ENCODE measurements around the gene PRR18. TPM values are rescaled to one million over a fixed set of nuclear protein-coding genes. Genes with fewer than 3 reads are reported as not detected.

PRR18 gene
- total RNA-seq, 1 experiment from 2014 or later: not detected

DNA sequence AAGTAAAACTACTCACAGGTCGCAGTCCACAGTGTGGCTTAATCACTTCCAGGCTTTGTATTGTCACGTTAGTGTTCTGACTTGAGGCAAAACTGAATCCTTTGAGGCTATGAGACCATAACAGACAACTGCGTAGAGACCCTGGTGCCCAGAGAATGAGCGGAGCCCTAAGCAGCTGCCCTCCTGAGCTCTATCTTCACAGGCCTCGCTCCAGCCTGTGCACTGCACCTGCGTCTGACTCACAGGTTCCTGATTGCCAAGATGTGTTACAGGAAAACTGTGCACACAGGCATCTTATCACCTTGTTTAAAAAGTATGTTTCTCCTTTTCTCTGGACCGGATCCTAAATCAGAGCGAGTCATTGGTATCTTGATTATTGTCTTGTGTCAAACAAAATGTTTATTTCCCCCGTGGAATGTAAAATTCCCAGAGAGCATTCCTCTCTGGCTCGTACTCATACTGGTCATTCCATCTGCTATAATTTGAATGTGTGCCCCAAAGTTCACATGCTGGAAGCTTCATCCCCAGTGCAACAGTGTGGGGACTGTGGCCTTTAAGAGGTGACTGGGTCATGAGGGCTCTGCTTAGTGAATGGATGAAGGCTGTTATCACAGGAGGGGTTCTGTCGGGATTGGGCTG lies 25.7 kb downstream of the PRR18 start:
- no peak overlapping the region for H3K4me2 ChIP-seq (ENCODE audit: low read length)
- TF ChIP-seq EZH2phosphoT487 (IDR thresholded peaks at IDR 0.05; ENCODE audit: borderline replicate concordance, low read length) (no peak), EZH2 (IDR thresholded peaks at IDR 0.05; ENCODE audit: low read length, unreplicated experiment) (no peak)
- TF ChIP-seq, protein P1, sequence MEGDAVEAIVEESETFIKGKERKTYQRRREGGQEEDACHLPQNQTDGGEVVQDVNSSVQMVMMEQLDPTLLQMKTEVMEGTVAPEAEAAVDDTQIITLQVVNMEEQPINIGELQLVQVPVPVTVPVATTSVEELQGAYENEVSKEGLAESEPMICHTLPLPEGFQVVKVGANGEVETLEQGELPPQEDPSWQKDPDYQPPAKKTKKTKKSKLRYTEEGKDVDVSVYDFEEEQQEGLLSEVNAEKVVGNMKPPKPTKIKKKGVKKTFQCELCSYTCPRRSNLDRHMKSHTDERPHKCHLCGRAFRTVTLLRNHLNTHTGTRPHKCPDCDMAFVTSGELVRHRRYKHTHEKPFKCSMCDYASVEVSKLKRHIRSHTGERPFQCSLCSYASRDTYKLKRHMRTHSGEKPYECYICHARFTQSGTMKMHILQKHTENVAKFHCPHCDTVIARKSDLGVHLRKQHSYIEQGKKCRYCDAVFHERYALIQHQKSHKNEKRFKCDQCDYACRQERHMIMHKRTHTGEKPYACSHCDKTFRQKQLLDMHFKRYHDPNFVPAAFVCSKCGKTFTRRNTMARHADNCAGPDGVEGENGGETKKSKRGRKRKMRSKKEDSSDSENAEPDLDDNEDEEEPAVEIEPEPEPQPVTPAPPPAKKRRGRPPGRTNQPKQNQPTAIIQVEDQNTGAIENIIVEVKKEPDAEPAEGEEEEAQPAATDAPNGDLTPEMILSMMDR (conservative IDR thresholded peaks at IDR 0.05; ENCODE audit: low read depth, low read length): no peak
- H3K27me3 ChIP-seq (ENCODE audit: low read length): peaks cover 26% of the 10 kb centered on the region
- no peaks in the 10 kb centered on the region for H3K9me3 ChIP-seq (ENCODE audit: low read length)
- no peak overlapping the region for H3K9ac ChIP-seq (ENCODE audit: low read length)
- no peaks in the 10 kb centered on the region for H3F3A ChIP-seq (ENCODE audit: low read length, unreplicated experiment)
- H3K4me1 ChIP-seq (ENCODE audit: insufficient read depth, low read length): no peaks in the 10 kb centered on the region
- BruUV-seq (replicated peaks): no TSS peak
- intact Hi-C loops (cut with micrococcal nuclease): no loop called here
- no peaks in the 10 kb centered on the region for H4K20me1 ChIP-seq (ENCODE audit: low read length)
- DNase-seq: no peak
- no peak overlapping the region for H2AFZ ChIP-seq (ENCODE audit: low read length)
- H3K9me2 ChIP-seq (replicated peaks; ENCODE audit: low read length): no peaks in the 10 kb centered on the region
- no peaks in the 10 kb centered on the region for H3K79me2 ChIP-seq (ENCODE audit: low read length)
- H3K4me3 ChIP-seq (ENCODE audit: low read length): no peak overlapping the region
- ATAC-seq: no peak
- ChIA-PET POLR2A (ENCODE audit: unreplicated experiment) (no interaction called here), CTCF (interaction anchor here (1.0 kb wide), 1 partner anchor 99 kb away, joined by 4 read pairs; no protein-coding TSS in a partner anchor)
- H3K27ac ChIP-seq (ENCODE audit: low read length): no peak overlapping the region
- H3K36me3 ChIP-seq (ENCODE audit: low read depth, low read length): no peaks in the 10 kb centered on the region

DNA sequence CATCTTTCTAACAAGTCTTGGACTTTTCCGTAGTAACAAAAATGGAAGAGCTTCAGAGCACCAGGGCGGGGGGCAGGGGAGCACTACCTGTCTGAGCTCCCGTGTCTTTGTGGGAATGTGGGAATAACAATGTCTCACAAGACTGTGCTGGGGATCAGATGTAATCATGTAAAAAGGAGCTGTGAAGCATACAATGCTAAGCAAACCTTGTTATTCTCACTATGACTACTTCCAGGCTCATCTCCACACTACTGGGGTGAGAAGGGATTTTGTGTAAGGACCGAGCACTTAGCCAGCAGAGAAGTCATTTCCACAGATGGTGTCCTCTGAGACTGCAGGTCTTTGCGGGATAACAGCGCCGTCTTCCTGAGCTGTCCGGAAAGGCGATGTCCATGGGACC lies 27.1 kb downstream of the PRR18 start:
- H3K27ac ChIP-seq (ENCODE audit: low read length): no peak overlapping the region
- H3K27me3 ChIP-seq (ENCODE audit: low read length): peaks cover 26% of the 10 kb centered on the region
- no peak overlapping the region for H3K9ac ChIP-seq (ENCODE audit: low read length)
- H3K4me3 ChIP-seq (ENCODE audit: low read length): no peak overlapping the region
- H2AFZ ChIP-seq (ENCODE audit: low read length): no peak overlapping the region
- no peaks in the 10 kb centered on the region for H3K9me3 ChIP-seq (ENCODE audit: low read length)
- no peaks in the 10 kb centered on the region for H3K79me2 ChIP-seq (ENCODE audit: low read length)
- H3K9me2 ChIP-seq (replicated peaks; ENCODE audit: low read length): no peaks in the 10 kb centered on the region
- no peak overlapping the region for H3K4me2 ChIP-seq (ENCODE audit: low read length)
- no TSS peak for BruUV-seq (replicated peaks)
- H3K36me3 ChIP-seq (ENCODE audit: low read depth, low read length): no peaks in the 10 kb centered on the region
- ATAC-seq: no peak
- POLR2A ChIA-PET (ENCODE audit: unreplicated experiment): no interaction called here
- no peaks in the 10 kb centered on the region for H3F3A ChIP-seq (ENCODE audit: low read length, unreplicated experiment)
- CTCF ChIA-PET: no interaction called here
- intact Hi-C loops (cut with micrococcal nuclease): no loop called here
- DNase-seq: no peak
- no peaks in the 10 kb centered on the region for H4K20me1 ChIP-seq (ENCODE audit: low read length)
- H3K4me1 ChIP-seq (ENCODE audit: insufficient read depth, low read length): no peaks in the 10 kb centered on the region
- no peak for TF ChIP-seq EZH2 (IDR thresholded peaks at IDR 0.05; ENCODE audit: low read length, unreplicated experiment)
- no peak for TF ChIP-seq EZH2phosphoT487 (IDR thresholded peaks at IDR 0.05; ENCODE audit: borderline replicate concordance, low read length)
- TF ChIP-seq, protein P1 (conservative IDR thresholded peaks at IDR 0.05; ENCODE audit: low read depth, low read length): no peak

DNA sequence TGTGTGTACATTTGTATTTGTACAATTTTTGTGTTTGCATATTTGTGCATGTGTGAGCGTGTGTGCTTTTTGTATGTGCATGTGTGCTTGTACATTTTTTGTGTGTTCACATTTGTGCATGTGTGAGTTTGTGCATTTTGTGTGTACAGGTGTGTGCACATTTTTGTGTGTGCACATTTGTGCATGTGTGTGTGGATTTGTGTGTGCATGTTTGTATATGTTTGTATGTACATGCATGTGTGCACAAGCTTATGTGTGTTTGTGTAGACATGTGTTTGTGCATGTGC lies 28.9 kb downstream of the PRR18 start:
- H3K79me2 ChIP-seq (ENCODE audit: low read length): no peaks in the 10 kb centered on the region
- H3K4me3 ChIP-seq (ENCODE audit: low read length): no peak overlapping the region
- TF ChIP-seq EZH2phosphoT487 (IDR thresholded peaks at IDR 0.05; ENCODE audit: borderline replicate concordance, low read length): no peak
- TF ChIP-seq, protein P1 (conservative IDR thresholded peaks at IDR 0.05; ENCODE audit: low read depth, low read length): no peak
- no peak for TF ChIP-seq EZH2 (IDR thresholded peaks at IDR 0.05; ENCODE audit: low read length, unreplicated experiment)
- intact Hi-C loops (cut with micrococcal nuclease): loop anchor here (5.0 kb wide), 1 partner anchor 103 kb away; the partner anchor contains the start of gene MPC1
- POLR2A ChIA-PET (ENCODE audit: unreplicated experiment): no interaction called here
- no peaks in the 10 kb centered on the region for H3F3A ChIP-seq (ENCODE audit: low read length, unreplicated experiment)
- peaks cover 21% of the 10 kb centered on the region for H3K27me3 ChIP-seq (ENCODE audit: low read length)
- BruUV-seq (replicated peaks): no TSS peak
- H2AFZ ChIP-seq (ENCODE audit: low read length): no peak overlapping the region
- no peaks in the 10 kb centered on the region for H3K36me3 ChIP-seq (ENCODE audit: low read depth, low read length)
- H4K20me1 ChIP-seq (ENCODE audit: low read length): no peaks in the 10 kb centered on the region
- H3K9me3 ChIP-seq (ENCODE audit: low read length): no peaks in the 10 kb centered on the region
- no peak overlapping the region for H3K9ac ChIP-seq (ENCODE audit: low read length)
- no peak overlapping the region for H3K27ac ChIP-seq (ENCODE audit: low read length)
- ATAC-seq (no peak), DNase-seq (no peak)
- H3K4me2 ChIP-seq (ENCODE audit: low read length): no peak overlapping the region
- CTCF ChIA-PET: interaction anchor here (0.7 kb wide), 1 partner anchor 127 kb away, joined by 5 read pairs; no protein-coding TSS in a partner anchor
- H3K9me2 ChIP-seq (replicated peaks; ENCODE audit: low read length): no peaks in the 10 kb centered on the region
- H3K4me1 ChIP-seq (ENCODE audit: insufficient read depth, low read length): no peaks in the 10 kb centered on the region

Measured in PC-3 (cell line).